A549 treated with CORT108297 at 1 μM for 4 hours (cell line): ENCODE measurements around the gene ZC3H7A. TPM values are rescaled to one million over a fixed set of nuclear protein-coding genes. Genes with fewer than 3 reads are reported as not detected.

Experiments used
- total RNA-seq: library from RNA; stranded (reverse); fragments of 200-300 nt; extraction: Qiagen RNA extraction; gene quantifications from 5 replicates; pipeline ENCODE4 v1.2.3, GENCODE V29; 2022

Gene ZC3H7A
- total RNA-seq, result 25.0 to 36.6 TPM (median 25.3 TPM) in 5 replicates

DNA sequence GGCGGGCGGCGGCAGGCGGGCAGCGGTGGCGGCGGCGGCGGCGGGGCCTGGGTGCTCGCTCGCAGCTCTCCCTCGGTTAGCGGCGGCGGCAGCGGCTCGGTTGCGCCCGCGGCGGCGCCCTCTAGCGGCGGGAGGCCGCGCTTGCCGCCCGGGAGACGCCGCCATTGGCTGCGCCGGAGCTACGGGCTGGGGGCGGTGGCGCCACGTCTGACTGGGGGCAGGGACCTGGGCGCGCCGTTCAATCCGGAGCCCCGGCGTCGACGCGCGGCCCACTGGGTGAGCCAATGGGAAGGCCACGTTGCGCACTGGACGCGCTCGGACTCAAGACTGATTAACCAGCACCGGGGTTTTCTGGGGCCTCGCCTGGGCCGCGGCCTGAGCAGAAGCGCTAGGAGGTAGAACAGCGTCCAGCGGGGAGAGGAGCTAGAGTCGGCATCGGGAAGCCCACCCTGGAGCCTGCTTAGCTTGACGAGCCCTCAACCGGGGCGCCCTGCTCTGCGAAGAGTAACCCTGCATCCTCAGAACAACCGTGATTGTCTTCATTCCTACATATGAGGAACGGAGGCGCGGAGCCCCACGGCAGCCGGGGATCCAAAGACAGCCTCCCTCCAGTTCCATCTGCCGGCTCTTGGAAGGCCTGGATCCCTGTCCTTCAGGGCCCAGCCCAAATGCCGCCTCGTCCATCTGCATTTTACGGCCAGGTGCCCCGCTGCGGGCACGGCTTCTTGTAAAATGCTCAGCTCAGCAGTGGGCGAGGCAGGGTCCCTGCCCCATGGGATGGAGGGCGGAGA is at the start of gene ZC3H7A:
Gene ZC3H7A (minus strand): TSS at position 93 of the 791 bp plus-strand sequence. CDS start 14,904 bp downstream, outside the sequence.

DNA sequence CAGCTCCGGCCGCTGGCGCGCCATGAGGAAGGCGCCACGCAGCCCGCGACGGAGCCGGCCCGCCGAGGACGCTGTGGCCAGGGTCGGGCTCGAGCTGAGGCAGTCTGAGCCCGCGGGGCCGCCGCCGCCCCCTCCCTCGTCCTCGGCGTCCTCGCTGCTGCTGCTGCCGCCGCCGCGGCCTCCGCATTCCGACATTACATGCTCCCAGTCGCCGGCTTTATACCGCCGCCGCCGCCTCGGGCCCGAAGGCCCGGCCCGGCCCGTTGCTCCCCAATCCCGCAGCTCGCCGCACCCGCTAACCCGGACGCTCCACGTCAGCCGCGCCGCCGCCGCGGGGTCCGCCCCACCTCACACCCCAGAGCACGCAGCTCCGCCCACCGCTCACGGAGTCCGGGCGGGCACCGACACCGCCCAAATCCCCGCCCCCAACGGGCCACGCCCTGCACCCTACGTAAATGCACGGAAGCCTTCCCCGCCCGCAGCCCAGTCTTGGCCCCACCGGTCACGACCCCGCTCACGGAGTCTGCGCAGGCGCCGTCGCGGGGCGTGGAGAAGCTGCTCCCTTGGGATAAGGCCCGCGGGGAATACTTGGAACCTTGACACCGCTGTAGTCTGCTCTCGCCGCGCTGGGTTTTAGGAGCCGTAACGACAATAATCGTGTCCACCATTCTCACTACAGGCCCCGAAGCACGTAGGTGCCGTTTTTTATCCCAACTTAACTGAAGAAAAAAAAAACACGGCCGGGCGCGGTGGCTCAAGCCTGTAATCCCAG is 54.3 kb downstream of the ZC3H7A start, which contains the start of gene TXNDC11:
Gene TXNDC11 (minus strand): TSS at position 322 of the 772 bp plus-strand sequence. CDS start 127 bp downstream, at position 195.

Other genes starting within 250 kb of the ZC3H7A start
- gene LITAF, start 210.3 kb downstream of the ZC3H7A start, total RNA-seq, result 192 to 210 TPM (median 200 TPM) in 5 replicates
- 8.8 to 12.2 TPM (median 11.3 TPM) in 5 replicates for gene SNN, start 128.8 kb downstream of the ZC3H7A start, total RNA-seq
- gene TXNDC11, start 54.4 kb downstream of the ZC3H7A start, total RNA-seq, result 31.6 to 40.5 TPM (median 38.8 TPM) in 5 replicates
- gene RSL1D1, start 54.3 kb upstream of the ZC3H7A start, total RNA-seq, result 208 to 313 TPM (median 213 TPM) in 5 replicates
- gene GSPT1, start 118.7 kb upstream of the ZC3H7A start, total RNA-seq, result 177 to 240 TPM (median 183 TPM) in 5 replicates
- gene NPIPB2, start 144.8 kb upstream of the ZC3H7A start, total RNA-seq, result 2.3 to 4.7 TPM (median 3.9 TPM) in 5 replicates
- gene TNFRSF17, start 168.0 kb upstream of the ZC3H7A start, total RNA-seq, result not detected in 5 replicates
- 2.1 to 2.9 TPM (median 2.9 TPM) in 5 replicates for gene SNX29, start 179.5 kb upstream of the ZC3H7A start, total RNA-seq